Mammary epithelial cell (primary cell): ENCODE data around the gene CUTA.

Experiments
- CTCF ChIP-seq, 2 donors: IDR thresholded peaks in 1 of 2; conservative IDR thresholded peaks in 1 of 2; 2 replicates each; pipeline ENCODE4 v1.5.1; 2011 to 2012; ENCODE audit warnings: inconsistent platforms in 2 of 2, low read length in 2 of 2, mild to moderate bottlenecking in 2 of 2, control low read depth in 1 of 2, low read depth in 1 of 2; ENCODE audit not compliant: insufficient read depth in 1 of 2; ENCODE audit errors: extremely low read depth in 1 of 2
- EZH2 ChIP-seq: IDR thresholded peaks from 2 replicates; pipeline ENCODE4 v1.6.1; 2012; ENCODE audit warnings: low read length, inconsistent platforms, borderline replicate concordance

- TF ChIP-seq CTCF (conservative IDR thresholded peaks at IDR 0.05 in 1 of 2, IDR thresholded peaks at IDR 0.05 in 1 of 2; ENCODE audit: extremely low read depth in 1 of 2, insufficient read depth in 1 of 2, low read depth in 1 of 2, low read length in 2 of 2) = no peak
- TF ChIP-seq EZH2 = no peak
Observed at GRCh38 chr6:33439956-33440648, 22.2 kb upstream of the CUTA start.
